Lung (tissue), 12 donors: ENCODE measurements around the gene MAIP1. TPM values are rescaled to one million over a fixed set of nuclear protein-coding genes. Genes with fewer than 3 reads are reported as not detected.

ENCODE experiments used
- ATAC-seq: fragments of 200-7000 bp; cut with Tn5 transposase; one replicate; pipeline ENCODE4 v1.9.1; 2020; ENCODE audit warnings: moderate number of reproducible peaks; ENCODE audit not compliant: insufficient read depth, low FRiP score
- DNase-seq, 3 donors: peaks; one replicate each; pipeline ENCODE4 v3.0.0-alpha.2; 2013 to 2017
- H3K27ac ChIP-seq, 2 donors: one replicate each; pipeline ENCODE4 v1.5.1; 2013; ENCODE audit warnings: mild to moderate bottlenecking in 2 of 2, moderate library complexity in 2 of 2, control low read depth in 1 of 2, inconsistent platforms in 1 of 2, low read depth in 1 of 2, low read length in 1 of 2
- H3K27me3 ChIP-seq, 3 donors: one replicate each; pipeline ENCODE4 v1.5.1; 2013; ENCODE audit warnings: low read length in 2 of 3; ENCODE audit not compliant: control insufficient read depth in 3 of 3, insufficient read depth in 3 of 3
- H3K36me3 ChIP-seq, 4 donors: one replicate each; pipeline ENCODE4 v1.5.1; 2013; ENCODE audit warnings: low read length in 4 of 4, mild to moderate bottlenecking in 1 of 4, moderate library complexity in 1 of 4; ENCODE audit not compliant: control insufficient read depth in 4 of 4, insufficient read depth in 4 of 4
- H3K4me1 ChIP-seq, 5 donors: one replicate each; pipeline ENCODE4 v1.5.1; 2013; ENCODE audit warnings: low read length in 5 of 5, mild to moderate bottlenecking in 2 of 5, moderate library complexity in 1 of 5; ENCODE audit not compliant: control insufficient read depth in 5 of 5, insufficient read depth in 5 of 5
- H3K4me3 ChIP-seq: one replicate; pipeline ENCODE4 v1.5.1; 2013; ENCODE audit warnings: mild to moderate bottlenecking, control low read depth, moderate library complexity
- H3K9ac ChIP-seq, 2 donors: one replicate each; pipeline ENCODE4 v1.5.1; 2013; ENCODE audit warnings: low read length in 2 of 2, control low read depth in 1 of 2; ENCODE audit not compliant: insufficient read depth in 1 of 2
- H3K9me3 ChIP-seq, 4 donors: one replicate each; pipeline ENCODE4 v1.5.1; 2013; ENCODE audit warnings: low read length in 3 of 4, mild to moderate bottlenecking in 1 of 4, moderate library complexity in 1 of 4; ENCODE audit not compliant: control insufficient read depth in 4 of 4, insufficient read depth in 3 of 4
- WGBS, 2 donors: extraction: QIAGEN DNeasy Blood & Tissue Kit; methylation state at CpG; one replicate each; pipeline ENCODE4 v1.1.7; 2013; 5-methylcytosine and 5-hydroxymethylcytosine counted together
- polyA plus RNA-seq, 2 donors: library from polyadenylated mRNA; stranded (reverse); fragments of 200-250 nt; gene quantifications; one replicate each; pipeline ENCODE4 v1.2.1, GENCODE V29; 2013
- total RNA-seq, 2 donors: library from RNA; depleted of rRNA in 1 of 2; stranded (reverse); fragments of >200 nt in 1 of 2; gene quantifications; one replicate each; pipeline ENCODE4 v1.2.1, GENCODE V29; 2014 to 2021
- TF ChIP-seq, protein P1 (sequence below): IDR thresholded peaks from 2 replicates; pipeline ENCODE4 v1.5.1; 2012; ENCODE audit warnings: mild to moderate bottlenecking; ENCODE audit errors: control extremely low read depth, extremely low read depth
- donor health status: control.
- donor health status: control.
- donor health status: Bipolar disorder and iron deficiency.
- donor health status: healthy.
- donor health status: DM: yes; HTN: yes; CAD: no.

The MAIP1 gene
- total and polyA plus RNA-seq, 4 donors: 8.2 to 18.3 (median 15.3) TPM

DNA sequence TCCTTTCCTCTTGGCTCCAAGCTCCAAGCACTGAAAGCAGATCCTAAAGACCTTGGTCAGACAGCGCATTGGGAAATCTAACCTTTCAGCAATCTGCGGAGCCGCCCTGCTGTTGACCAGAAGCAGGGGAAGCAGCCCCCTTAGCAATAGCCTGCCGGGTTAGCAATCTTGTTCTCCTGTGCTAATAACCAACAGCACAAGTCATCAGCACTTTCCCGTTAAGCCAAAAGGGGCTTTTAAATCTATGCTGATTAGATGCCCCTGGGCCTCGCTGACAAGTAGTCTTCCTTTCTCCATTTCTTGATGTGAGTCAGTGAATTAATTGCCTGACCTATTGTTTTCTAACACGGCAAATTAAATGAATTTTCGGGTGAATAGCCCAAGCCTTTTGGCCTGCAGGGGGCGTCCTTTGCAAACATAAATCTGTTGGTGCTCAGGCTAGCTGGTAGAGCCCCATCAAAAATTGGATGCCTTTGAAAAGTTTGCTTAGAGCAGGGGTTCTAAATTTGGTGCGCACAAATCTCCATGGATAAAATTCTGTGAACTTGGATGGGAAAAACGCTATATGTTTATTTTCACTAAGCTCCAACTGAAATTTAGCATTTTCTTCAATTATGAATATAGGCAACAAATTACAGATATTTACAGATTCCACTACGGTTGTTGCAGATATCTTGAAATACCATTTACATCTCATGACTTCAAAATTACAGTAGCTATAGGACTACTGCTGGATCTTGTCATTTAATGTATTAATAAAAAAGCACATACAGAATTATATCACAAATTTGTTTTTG is 24.6 kb downstream of the MAIP1 start:
- Histone ChIP-seq H3K4me1 (peaks cover 0 to 10% (median 0%) of the 10 kb centered on the region in 5 donors), H3K9ac (peak overlapping the region in 1 of 2 donors; percentile 2), H3K36me3 (no peaks in the 10 kb centered on the region), H3K27ac (no peak overlapping the region), H3K27me3 (no peaks in the 10 kb centered on the region), H3K4me3 (no peak overlapping the region), H3K9me3 (no peaks in the 10 kb centered on the region)
- 18% methylated on average over 12 of the region's 12 CpGs for WGBS, 2 donors
- DNase-seq (peak; percentile 82 to 88 (median 88)), ATAC-seq (peak; percentile 83)
- TF ChIP-seq, protein P1, sequence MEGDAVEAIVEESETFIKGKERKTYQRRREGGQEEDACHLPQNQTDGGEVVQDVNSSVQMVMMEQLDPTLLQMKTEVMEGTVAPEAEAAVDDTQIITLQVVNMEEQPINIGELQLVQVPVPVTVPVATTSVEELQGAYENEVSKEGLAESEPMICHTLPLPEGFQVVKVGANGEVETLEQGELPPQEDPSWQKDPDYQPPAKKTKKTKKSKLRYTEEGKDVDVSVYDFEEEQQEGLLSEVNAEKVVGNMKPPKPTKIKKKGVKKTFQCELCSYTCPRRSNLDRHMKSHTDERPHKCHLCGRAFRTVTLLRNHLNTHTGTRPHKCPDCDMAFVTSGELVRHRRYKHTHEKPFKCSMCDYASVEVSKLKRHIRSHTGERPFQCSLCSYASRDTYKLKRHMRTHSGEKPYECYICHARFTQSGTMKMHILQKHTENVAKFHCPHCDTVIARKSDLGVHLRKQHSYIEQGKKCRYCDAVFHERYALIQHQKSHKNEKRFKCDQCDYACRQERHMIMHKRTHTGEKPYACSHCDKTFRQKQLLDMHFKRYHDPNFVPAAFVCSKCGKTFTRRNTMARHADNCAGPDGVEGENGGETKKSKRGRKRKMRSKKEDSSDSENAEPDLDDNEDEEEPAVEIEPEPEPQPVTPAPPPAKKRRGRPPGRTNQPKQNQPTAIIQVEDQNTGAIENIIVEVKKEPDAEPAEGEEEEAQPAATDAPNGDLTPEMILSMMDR: peak; percentile 81

DNA sequence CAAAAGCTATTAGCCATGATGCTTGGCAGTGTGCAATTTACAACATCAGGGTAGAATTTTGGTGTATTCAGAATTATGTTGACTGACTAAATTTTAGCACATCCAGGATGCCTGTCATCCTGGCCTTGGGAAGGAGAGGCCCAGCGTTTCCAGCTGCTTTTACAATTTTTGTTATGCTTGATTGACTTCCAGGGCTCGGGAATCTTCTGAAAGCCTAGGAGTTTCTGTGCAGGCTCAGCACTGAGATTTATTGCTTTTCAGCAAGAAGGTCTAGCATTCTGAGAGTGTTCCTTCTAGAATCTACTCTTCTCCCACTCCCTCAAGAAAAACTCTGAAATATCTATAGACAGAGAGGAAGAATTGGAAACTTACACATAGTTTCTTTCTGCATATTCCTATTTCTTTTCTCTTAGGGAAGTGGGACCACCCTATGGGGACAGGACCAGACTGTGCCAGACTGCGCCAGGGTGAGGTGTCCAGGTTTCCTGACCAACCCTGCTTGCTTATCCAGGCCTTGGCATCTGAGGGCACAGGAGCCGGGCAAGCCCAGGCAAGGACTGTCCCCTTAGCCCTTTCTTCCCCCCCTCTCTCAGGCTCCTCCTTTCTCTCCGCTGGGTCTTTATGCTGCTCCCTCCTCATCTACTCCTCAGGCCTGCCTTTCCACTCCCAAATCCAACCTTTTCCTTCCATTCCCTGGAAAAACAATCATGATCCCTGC is 26.9 kb downstream of the MAIP1 start:
- H3K9ac ChIP-seq: no peak overlapping the region
- no peak for DNase-seq
- 80 to 86% methylated on average over 5 of the region's 5 CpGs for WGBS, 2 donors
- H3K27ac ChIP-seq: no peak overlapping the region
- ATAC-seq: no peak
- H3K36me3 ChIP-seq: no peaks in the 10 kb centered on the region
- peaks cover 0 to 10% (median 0%) of the 10 kb centered on the region in 5 donors for H3K4me1 ChIP-seq
- no peak overlapping the region for H3K4me3 ChIP-seq
- H3K9me3 ChIP-seq: no peaks in the 10 kb centered on the region
- no peaks in the 10 kb centered on the region for H3K27me3 ChIP-seq
- TF ChIP-seq, protein P1: no peak

DNA sequence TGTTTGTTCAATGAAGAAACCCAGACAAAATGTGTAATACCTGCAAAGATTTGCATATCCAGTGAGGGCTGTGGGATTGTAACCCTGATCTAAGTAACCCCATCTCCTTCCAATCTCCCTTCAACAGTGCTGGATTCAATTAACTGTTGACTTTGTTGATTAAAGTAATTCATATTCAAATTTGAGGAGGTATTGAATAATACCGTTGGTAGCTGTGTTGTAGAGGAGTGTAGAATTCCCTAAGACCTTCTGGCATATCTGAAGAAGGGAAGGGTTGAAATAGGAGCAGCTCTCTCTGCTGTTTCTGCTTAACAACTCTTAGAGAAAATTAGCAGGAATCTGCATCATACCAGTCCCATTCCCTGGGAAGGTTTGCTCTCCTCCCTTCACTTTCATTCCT is 28.2 kb downstream of the MAIP1 start:
- peaks cover 0 to 22% (median 0%) of the 10 kb centered on the region in 5 donors for H3K4me1 ChIP-seq
- no peaks in the 10 kb centered on the region for H3K36me3 ChIP-seq
- H3K27me3 ChIP-seq: no peaks in the 10 kb centered on the region
- WGBS, 2 donors: 66 to 73% methylated on average over 1 of the region's 1 CpG
- no peak overlapping the region for H3K9ac ChIP-seq
- H3K4me3 ChIP-seq: no peak overlapping the region
- ATAC-seq: no peak
- H3K27ac ChIP-seq: no peak overlapping the region
- TF ChIP-seq, protein P1: no peak
- no peaks in the 10 kb centered on the region for H3K9me3 ChIP-seq
- DNase-seq: no peak
